Parathyroid adenoma (tissue), 2 donors: ENCODE measurements around the gene DYSF.

Experiments
- H2AFZ ChIP-seq: fragments of 300-600 bp; sonication (generic); one replicate; pipeline ENCODE4 v1.7.0; 2017; ENCODE audit warnings: antibody characterized with exemption, mild to moderate bottlenecking
- H3K27ac ChIP-seq: fragments of 300-600 bp; sonication (generic); one replicate; pipeline ENCODE4 v1.7.0; 2017
- H3K27me3 ChIP-seq: fragments of 300-600 bp; sonication (generic); one replicate; pipeline ENCODE4 v1.7.0; 2017; ENCODE audit warnings: low read length; ENCODE audit not compliant: control insufficient read depth, insufficient read depth
- H3K36me3 ChIP-seq: fragments of 300-600 bp; sonication (generic); one replicate; pipeline ENCODE4 v1.7.0; 2017; ENCODE audit warnings: low read length; ENCODE audit not compliant: control insufficient read depth, insufficient read depth
- H3K4me1 ChIP-seq: fragments of 300-600 bp; sonication (generic); one replicate; pipeline ENCODE4 v1.7.0; 2017; ENCODE audit warnings: control low read depth
- H3K4me2 ChIP-seq: fragments of 300-600 bp; sonication (generic); one replicate; pipeline ENCODE4 v1.7.0; 2017; ENCODE audit warnings: low read length
- H3K4me3 ChIP-seq: fragments of 300-600 bp; sonication (generic); one replicate; pipeline ENCODE4 v1.7.0; 2017; ENCODE audit warnings: low read depth, low read length
- H3K79me2 ChIP-seq: fragments of 300-600 bp; sonication (generic); one replicate; pipeline ENCODE4 v1.7.0; 2017; ENCODE audit warnings: control low read depth
- H3K9ac ChIP-seq: fragments of 300-600 bp; sonication (generic); one replicate; pipeline ENCODE4 v1.7.0; 2017; ENCODE audit warnings: mild to moderate bottlenecking
- H3K9me3 ChIP-seq: fragments of 300-600 bp; sonication (generic); one replicate; pipeline ENCODE4 v1.7.0; 2017; ENCODE audit warnings: low read length; ENCODE audit not compliant: control insufficient read depth
- TF ChIP-seq, protein P1 (sequence below): fragments of 300-600 bp; sonication (generic); IDR thresholded peaks from one replicate; pipeline ENCODE4 v1.7.0; 2017; ENCODE audit warnings: antibody characterized with exemption, mild to moderate bottlenecking
- donor health status: primary hyperparathyroidism.

DYSF gene

DNA sequence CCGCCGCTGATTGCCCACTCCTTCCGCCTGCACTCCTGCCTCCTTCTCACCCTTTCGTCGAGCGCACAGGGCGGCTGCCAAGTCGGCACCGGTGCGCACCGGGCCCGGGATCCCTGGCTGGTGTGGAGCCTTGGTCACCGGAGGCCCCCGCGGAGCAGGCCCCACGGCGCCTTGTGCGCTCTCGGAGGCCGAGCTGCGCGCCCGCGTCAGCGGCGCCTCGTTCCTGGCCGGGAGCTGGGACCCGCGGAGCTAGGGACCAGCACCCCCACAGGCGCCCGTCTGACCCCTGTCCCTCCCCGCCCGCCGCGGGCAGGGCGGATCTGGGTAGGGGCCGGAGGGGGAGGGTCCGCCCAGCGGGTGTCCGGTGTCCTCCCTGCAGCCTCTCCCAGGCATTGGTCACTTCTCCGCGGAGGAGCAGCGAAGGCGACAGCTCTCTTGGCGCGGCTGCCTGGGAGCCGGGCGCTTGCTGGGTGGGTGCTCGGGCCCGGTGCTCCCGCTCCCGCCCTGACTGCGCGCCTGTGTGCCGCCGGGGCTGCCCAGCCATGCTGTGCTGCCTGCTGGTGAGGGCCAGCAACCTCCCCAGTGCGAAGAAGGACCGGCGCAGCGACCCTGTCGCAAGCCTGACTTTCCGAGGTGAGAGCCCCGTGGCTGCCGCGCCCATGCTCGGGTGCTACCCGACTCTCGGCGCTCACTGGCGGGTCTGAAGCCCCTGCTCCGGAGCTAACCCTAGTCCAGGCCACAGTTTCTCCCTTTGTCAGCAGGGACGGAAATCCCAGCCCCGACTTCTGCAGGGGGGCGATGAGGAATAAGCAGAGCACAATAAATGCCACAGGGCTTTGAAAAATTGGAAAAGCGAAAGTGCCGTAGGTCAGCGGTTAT is 13.2 kb downstream of the DYSF start:
- no peak overlapping the region for H3K27ac ChIP-seq

DNA sequence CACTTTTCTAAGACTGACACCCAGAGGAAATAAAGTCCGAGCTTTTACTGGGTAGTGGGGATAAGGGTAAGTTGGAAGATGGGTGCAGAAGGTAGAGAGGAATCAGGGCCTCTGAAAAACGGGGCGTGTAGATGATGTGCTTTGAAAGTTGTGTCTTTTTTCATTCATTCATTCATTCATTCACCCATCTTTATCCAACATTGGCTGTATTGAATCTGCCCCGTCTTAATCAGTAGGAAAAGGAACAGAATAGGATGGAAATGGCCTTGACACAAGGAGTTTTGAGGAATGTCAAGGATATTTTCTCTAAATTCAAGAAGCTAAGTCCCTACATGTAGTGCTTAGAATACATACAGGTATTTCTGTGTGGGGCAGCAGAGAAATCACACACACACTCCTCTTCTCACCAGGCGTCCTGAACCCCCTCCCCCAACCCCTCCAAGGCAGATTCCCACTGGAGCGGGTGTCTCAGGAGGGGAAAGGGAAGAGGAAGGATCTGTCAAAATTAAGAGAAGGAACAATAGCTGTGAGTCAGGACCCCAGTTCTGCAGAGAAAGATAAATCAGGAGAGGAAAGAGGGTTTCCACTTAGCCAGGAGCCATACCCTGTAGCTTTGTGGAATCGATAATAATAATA is 13.9 kb downstream of the DYSF start:
- H3K4me3 ChIP-seq, result peak overlapping the region; percentile 73
- H3K79me2 ChIP-seq, result no peaks in the 10 kb centered on the region
- TF ChIP-seq, protein P1, sequence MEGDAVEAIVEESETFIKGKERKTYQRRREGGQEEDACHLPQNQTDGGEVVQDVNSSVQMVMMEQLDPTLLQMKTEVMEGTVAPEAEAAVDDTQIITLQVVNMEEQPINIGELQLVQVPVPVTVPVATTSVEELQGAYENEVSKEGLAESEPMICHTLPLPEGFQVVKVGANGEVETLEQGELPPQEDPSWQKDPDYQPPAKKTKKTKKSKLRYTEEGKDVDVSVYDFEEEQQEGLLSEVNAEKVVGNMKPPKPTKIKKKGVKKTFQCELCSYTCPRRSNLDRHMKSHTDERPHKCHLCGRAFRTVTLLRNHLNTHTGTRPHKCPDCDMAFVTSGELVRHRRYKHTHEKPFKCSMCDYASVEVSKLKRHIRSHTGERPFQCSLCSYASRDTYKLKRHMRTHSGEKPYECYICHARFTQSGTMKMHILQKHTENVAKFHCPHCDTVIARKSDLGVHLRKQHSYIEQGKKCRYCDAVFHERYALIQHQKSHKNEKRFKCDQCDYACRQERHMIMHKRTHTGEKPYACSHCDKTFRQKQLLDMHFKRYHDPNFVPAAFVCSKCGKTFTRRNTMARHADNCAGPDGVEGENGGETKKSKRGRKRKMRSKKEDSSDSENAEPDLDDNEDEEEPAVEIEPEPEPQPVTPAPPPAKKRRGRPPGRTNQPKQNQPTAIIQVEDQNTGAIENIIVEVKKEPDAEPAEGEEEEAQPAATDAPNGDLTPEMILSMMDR, result no peak
- peak overlapping the region; percentile 79 for H2AFZ ChIP-seq
- no peak overlapping the region for H3K27ac ChIP-seq
- peak overlapping the region; percentile 68 for H3K4me2 ChIP-seq
- H3K36me3 ChIP-seq, result no peaks in the 10 kb centered on the region
- H3K4me1 ChIP-seq, result no peaks in the 10 kb centered on the region
- H3K27me3 ChIP-seq, result no peaks in the 10 kb centered on the region
- no peak overlapping the region for H3K9ac ChIP-seq
- H3K9me3 ChIP-seq, result no peaks in the 10 kb centered on the region

More for the DNA sequence above, 13.2 kb downstream of the DYSF start:
- Histone ChIP-seq H3K79me2 (no peaks in the 10 kb centered on the region), H3K9me3 (no peaks in the 10 kb centered on the region), H2AFZ (peak overlapping the region; percentile 79), H3K4me2 (peak overlapping the region; percentile 68), H3K27me3 (no peaks in the 10 kb centered on the region), H3K9ac (no peak overlapping the region), H3K36me3 (no peaks in the 10 kb centered on the region), H3K4me1 (no peaks in the 10 kb centered on the region), H3K4me3 (peak overlapping the region; percentile 73)
- TF ChIP-seq, protein P1, result no peak

DNA sequence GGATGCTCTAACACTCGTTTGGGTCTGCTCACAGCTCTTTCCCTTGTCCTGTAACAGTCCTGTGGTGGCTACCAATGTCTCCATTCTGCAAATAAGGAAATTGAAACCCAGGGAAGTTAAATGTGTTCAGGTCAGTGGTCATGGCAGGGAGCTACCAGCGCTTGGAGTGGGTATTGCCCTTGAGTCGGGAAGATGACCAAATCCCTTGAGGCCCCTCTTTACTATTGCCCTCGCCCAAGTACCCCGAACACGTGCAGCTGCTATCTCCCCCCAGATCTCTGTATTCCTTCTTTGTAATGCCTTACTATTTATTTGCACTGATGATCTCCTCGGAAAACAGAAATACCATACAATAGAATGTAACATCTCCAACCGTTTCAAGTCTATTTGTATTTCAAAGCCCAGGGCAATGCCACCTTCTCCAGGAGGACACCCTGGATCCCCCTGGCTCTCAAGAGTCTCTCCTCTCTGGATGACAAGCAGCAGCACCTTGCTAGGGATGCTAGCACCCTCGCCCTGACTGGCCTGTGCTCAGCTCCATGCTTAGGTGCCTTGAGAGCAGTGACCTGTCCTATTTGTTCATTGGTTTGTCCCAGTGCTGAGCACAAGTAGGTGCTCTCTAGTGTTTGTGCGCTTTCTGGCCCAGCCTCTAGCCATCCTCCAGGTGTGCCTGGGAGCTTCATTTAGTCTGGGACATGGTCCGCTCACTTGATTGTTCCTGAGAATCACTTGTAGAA is 15.1 kb downstream of the DYSF start:
- Histone ChIP-seq H2AFZ (no peak overlapping the region), H3K36me3 (no peaks in the 10 kb centered on the region), H3K4me2 (no peak overlapping the region), H3K27me3 (no peaks in the 10 kb centered on the region), H3K4me1 (no peaks in the 10 kb centered on the region), H3K4me3 (no peak overlapping the region), H3K27ac (no peak overlapping the region), H3K9ac (no peak overlapping the region), H3K9me3 (no peaks in the 10 kb centered on the region), H3K79me2 (no peaks in the 10 kb centered on the region)
- TF ChIP-seq, protein P1, result no peak

DNA sequence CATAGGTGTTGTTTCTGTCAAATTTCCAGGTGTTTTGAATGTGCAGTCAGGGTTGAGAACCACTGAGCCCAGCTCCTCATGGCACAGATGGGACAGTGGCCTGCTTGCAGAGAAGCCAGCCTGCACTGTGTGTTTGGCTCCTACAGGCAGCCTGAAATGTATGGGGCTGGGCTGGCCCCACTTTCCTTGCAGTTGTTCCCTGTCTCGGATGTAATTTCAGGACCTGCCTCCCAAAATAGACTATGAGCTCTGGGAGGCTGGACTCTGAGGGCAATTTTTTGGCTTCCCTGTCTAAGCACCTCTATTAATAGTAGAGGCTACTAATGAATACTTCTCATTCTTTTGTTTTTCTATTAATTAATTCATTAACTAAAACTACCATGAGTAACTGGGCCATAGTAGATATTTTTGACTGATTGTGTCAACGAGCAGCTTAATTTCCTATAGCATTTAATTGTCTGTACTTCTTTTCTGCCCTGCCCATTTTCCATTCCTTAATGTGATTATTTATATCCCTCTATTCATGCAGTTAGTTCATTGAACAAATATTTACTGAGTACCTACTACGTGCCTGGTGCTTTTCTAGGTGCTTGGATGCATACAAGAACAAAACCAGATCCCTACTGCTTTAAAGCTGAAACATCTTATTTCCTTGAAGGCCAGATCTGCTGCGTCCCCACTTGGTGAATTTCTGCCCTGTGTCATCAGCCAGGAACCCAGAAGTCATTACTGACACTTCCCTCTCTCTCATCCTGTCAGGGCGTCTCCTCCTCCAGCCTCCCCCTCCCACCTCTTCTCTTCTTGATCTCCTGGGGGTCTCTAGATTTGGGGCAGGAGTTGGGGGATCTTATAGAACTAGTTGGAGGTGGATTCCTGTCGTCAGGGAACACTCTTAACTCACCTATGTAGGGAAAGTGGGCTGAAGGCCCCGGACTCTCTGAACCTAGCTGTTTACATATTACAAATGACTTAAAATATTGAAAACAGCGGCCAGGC is 16.3 kb downstream of the DYSF start:
- Histone ChIP-seq H3K4me1 (no peaks in the 10 kb centered on the region), H3K4me3 (no peak overlapping the region), H2AFZ (no peak overlapping the region), H3K36me3 (no peaks in the 10 kb centered on the region), H3K27me3 (no peaks in the 10 kb centered on the region), H3K4me2 (no peak overlapping the region), H3K79me2 (no peaks in the 10 kb centered on the region), H3K27ac (no peak overlapping the region), H3K9ac (no peak overlapping the region), H3K9me3 (no peaks in the 10 kb centered on the region)
- TF ChIP-seq, protein P1, result no peak
